SU-DHL-6 (cell line): ENCODE measurements around the gene FGF1.

Experiments used
- H2AFZ ChIP-seq: fragments of 200-600 bp; sonication (generic); 2 replicates; pipeline ENCODE4 v1.6.1; 2014; ENCODE audit warnings: low read depth, mild to moderate bottlenecking, moderate library complexity, mixed read lengths, antibody characterized with exemption, low read length; ENCODE audit not compliant: severe bottlenecking
- H3F3A ChIP-seq: fragments of 200-600 bp; shearing (Covaris generic); 2 replicates; pipeline ENCODE4 v1.6.0; 2016; ENCODE audit warnings: antibody characterized with exemption, mild to moderate bottlenecking; ENCODE audit not compliant: insufficient read depth
- H3K27ac ChIP-seq: fragments of 200-600 bp; sonication (generic); 2 replicates; pipeline ENCODE4 v1.5.1; 2016; ENCODE audit warnings: low read depth, mild to moderate bottlenecking, low read length, moderate library complexity, mixed read lengths
- H3K27me3 ChIP-seq: fragments of 200-600 bp; sonication (generic), shearing (Covaris generic); 2 replicates; pipeline ENCODE4 v1.6.0; 2014; ENCODE audit warnings: mild to moderate bottlenecking, low read length
- H3K36me3 ChIP-seq: fragments of 200-600 bp; sonication (generic); 2 replicates; pipeline ENCODE4 v1.6.1; 2014; ENCODE audit warnings: mild to moderate bottlenecking, low read length, mixed read lengths
- H3K4me2 ChIP-seq: fragments of 300-600, 200-600 bp; shearing (Covaris generic), sonication (generic); 2 replicates; pipeline ENCODE4 v1.6.0; 2014; ENCODE audit warnings: low read length, low read depth, mild to moderate bottlenecking; ENCODE audit not compliant: poor library complexity, severe bottlenecking
- H3K4me3 ChIP-seq: fragments of 200-600 bp; sonication (generic); 2 replicates; pipeline ENCODE4 v1.5.1; 2014; ENCODE audit warnings: antibody characterized with exemption, low read length, mild to moderate bottlenecking, mixed read lengths; ENCODE audit not compliant: insufficient read depth, poor library complexity, severe bottlenecking
- H3K79me2 ChIP-seq: fragments of 200-600 bp; sonication (generic); 2 replicates; pipeline ENCODE4 v1.6.1; 2014; ENCODE audit warnings: mild to moderate bottlenecking, low read length, moderate library complexity; ENCODE audit not compliant: insufficient read depth
- H3K9ac ChIP-seq: fragments of 200-600 bp; sonication (generic); 2 replicates; pipeline ENCODE4 v1.7.0; 2014; ENCODE audit warnings: mild to moderate bottlenecking, low read length
- H3K9me2 ChIP-seq: fragments of 200-600 bp; sonication (generic); replicated peaks from 2 replicates; pipeline ENCODE4 v1.6.1; 2014; ENCODE audit warnings: low read length; ENCODE audit not compliant: insufficient read depth
- H3K9me3 ChIP-seq: fragments of 200-600 bp; sonication (generic); 2 replicates; pipeline ENCODE4 v1.6.1; 2014; ENCODE audit warnings: low read length, mixed read lengths; ENCODE audit not compliant: insufficient read depth
- H4K20me1 ChIP-seq: fragments of 200-600 bp; sonication (generic); 2 replicates; pipeline ENCODE4 v1.6.1; 2014; ENCODE audit warnings: low read depth, mild to moderate bottlenecking, antibody characterized with exemption, low read length, moderate library complexity, mixed read lengths
- CTCF ChIP-seq: fragments of 200-600 bp; sonication (generic); IDR thresholded peaks from one replicate; pipeline ENCODE4 v1.5.1; 2017; ENCODE audit warnings: antibody characterized with exemption, mild to moderate bottlenecking, low read length, moderate library complexity; ENCODE audit not compliant: insufficient read depth, poor library complexity, severe bottlenecking
- EZH2phosphoT487 ChIP-seq: fragments of 200-600 bp; sonication (generic), shearing (Covaris generic); conservative IDR thresholded peaks from 2 replicates; pipeline ENCODE4 v1.6.1; 2018; ENCODE audit warnings: mild to moderate bottlenecking, antibody characterized with exemption, low read length, moderate library complexity, mixed read lengths

Gene FGF1

GRCh38 chr5:142617416-142618129 is 68.3 kb downstream of the FGF1 start:
- Histone ChIP-seq H3K9me3 (no peaks in the 10 kb centered on the region), H3K79me2 (no peaks in the 10 kb centered on the region), H3K9me2 (no peaks in the 10 kb centered on the region), H3K4me3 (no peak overlapping the region), H3K27ac (no peak overlapping the region), H3F3A (no peaks in the 10 kb centered on the region), H3K4me2 (no peak overlapping the region), H3K9ac (no peak overlapping the region), H4K20me1 (no peaks in the 10 kb centered on the region), H3K36me3 (no peaks in the 10 kb centered on the region), H2AFZ (no peak overlapping the region), H3K27me3 (no peaks in the 10 kb centered on the region)
- TF ChIP-seq EZH2phosphoT487 (no peak), CTCF (no peak)

GRCh38 chr5:142615948-142616347 is 69.9 kb downstream of the FGF1 start:
- TF ChIP-seq CTCF (no peak), EZH2phosphoT487 (no peak)
- H3K9me2 ChIP-seq: no peaks in the 10 kb centered on the region
- H3K9me3 ChIP-seq: no peaks in the 10 kb centered on the region
- H3K27ac ChIP-seq: no peak overlapping the region
- no peaks in the 10 kb centered on the region for H3K79me2 ChIP-seq
- H3K36me3 ChIP-seq: no peaks in the 10 kb centered on the region
- H3K4me2 ChIP-seq: no peak overlapping the region
- no peak overlapping the region for H2AFZ ChIP-seq
- no peak overlapping the region for H3K4me3 ChIP-seq
- H3K27me3 ChIP-seq: no peaks in the 10 kb centered on the region
- no peaks in the 10 kb centered on the region for H3F3A ChIP-seq
- H3K9ac ChIP-seq: no peak overlapping the region
- no peaks in the 10 kb centered on the region for H4K20me1 ChIP-seq

GRCh38 chr5:142614054-142614453 is 71.8 kb downstream of the FGF1 start:
- Histone ChIP-seq H3K9me3 (no peaks in the 10 kb centered on the region), H3K27me3 (no peaks in the 10 kb centered on the region), H2AFZ (no peak overlapping the region), H3K4me3 (no peak overlapping the region), H3K79me2 (no peaks in the 10 kb centered on the region), H3K9me2 (no peaks in the 10 kb centered on the region), H4K20me1 (no peaks in the 10 kb centered on the region), H3K36me3 (no peaks in the 10 kb centered on the region), H3K4me2 (no peak overlapping the region), H3K27ac (no peak overlapping the region), H3K9ac (no peak overlapping the region), H3F3A (no peaks in the 10 kb centered on the region)
- no peak for TF ChIP-seq EZH2phosphoT487
- TF ChIP-seq CTCF: no peak
